HG03025 (cell line): Measurements from ENCODE around the gene VRK2.

ENCODE experiments used
- ATAC-seq: cut with Tn5 transposase; IDR thresholded peaks from one replicate; pipeline ENCODE4 v1.9.1; 2021; ENCODE audit warnings: mild to moderate bottlenecking, moderate library complexity; ENCODE audit not compliant: unreplicated experiment, low FRiP score

VRK2 gene

DNA sequence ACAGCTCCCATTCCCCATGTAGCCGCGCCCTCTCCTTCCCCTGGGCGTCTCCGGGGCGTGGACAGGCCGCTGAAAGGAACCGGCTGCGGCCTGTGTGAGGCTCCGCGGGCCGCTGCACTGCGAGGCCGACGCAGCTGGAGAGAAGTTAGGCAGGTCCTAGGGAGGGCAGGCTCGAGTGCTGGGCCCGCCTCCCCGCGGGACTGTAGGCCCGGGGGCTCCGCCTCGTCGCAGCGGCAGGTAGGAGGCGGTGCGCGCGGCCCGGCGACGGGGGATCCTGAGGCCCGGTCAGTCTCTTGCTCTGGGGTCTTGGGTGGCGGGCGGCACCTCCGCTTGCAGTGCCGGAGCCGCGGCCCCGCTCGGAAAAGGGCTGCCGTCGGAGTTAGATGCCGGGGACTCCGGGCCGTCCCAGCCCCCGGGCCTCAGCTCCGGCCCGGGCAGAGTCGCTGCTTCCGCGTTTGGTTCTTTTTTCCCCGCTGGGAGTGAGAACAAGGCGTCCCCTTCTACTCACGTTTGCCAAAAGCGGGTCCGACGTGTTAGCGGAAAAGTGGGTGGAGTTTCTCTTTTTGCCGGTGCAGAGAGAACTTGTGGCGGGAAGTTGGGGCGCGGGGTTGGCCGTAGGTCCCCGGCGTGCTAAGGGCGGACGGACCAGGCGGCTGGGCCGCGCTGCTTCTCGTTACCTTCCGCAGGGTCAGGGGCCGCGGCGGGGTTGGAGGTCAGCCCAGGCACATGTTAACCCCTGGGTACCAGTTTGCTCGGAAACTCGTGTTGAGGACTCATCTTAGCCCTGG, at the start of gene VRK2:
TSS of gene VRK2 (plus strand) at position 222 of the 788 bp plus-strand sequence. CDS start 2,026 bp downstream, outside the sequence.
- peak; percentile 93 for ATAC-seq

DNA sequence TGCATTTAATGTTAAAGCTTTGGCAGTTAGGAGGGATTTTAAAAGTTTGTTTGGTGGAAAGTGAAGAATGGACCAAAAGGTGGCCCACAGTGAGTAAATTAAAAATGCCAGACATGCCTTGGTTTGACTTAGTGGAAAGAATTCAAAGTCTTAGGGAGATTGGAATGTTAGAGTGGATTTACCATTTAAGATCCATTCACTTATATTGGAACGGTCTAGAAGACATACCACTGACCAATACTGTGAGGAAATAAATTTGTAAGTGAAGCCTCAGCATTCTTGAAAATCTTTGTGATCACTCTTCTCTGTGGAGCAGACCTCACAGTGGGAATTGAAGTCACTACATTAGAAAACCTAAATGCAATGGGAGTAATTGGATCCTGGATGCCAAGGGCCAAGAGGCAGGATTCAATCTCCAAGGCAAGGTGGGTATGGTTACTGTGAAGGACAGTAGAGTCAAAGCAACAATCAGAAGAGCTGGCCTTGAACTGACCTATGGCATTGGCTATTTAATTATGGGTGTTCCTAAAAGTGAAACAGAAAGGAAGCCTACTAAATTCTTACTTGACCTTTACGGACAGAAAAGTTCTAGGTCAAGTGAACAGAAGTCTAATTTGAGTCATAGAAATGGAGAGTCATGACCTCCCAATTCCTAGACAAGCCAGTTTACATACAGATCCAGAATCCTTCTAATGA, 40.2 kb upstream of the VRK2 start:
- ATAC-seq: peak; percentile 37

DNA sequence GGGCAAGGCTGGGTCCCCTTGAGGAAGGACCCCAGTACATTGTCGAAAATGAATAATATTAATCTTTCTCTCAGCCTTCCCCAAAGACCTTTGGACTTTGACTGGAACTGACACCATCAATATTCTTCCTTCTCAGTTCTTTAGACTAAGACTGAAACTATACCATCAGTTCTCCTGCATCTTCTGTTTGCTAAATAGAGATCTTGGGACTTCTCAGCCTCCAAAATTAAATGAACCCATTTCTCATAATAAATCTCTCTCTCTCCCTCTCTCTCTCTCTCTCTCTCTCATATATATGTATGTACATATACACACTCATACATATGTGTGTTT, 39.7 kb upstream of the VRK2 start:
- peak; percentile 20 for ATAC-seq

DNA sequence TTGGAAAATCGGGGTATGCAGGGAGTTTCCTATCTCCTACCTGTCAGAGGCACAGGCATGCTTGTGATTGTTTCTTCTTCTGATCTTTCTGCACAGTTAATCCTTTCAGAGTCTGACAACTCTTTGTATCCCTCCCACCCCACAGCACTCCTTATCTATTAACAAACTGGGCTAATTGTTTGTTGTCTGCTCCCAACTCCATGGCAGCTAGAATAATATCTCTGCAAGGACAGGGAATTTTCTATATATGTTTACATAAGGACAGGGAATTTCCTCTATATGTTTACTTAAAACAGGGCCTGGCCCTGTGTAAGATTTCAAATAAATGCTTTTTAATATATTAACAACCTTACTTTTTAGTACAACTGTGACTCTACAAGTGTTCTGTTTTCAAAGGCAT, 36.0 kb upstream of the VRK2 start:
- ATAC-seq: no peak

DNA sequence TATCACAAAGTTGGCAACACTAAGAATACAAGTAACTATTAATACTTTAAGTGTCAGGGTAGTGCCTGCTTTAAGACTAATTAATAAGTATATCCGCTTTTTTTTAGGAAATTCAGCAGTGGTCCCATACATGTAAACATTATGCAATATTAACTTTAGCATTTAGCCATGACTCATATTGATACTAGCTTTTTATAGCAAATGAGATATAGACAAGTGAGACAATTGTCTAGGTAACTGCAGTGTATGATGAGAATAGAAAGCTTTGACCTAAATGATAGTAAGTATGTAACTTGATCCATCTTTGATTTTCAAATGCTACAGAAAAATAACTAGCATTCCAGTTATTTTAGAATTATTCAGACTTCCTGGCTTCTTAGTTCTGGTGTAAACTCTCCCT, 27.4 kb upstream of the VRK2 start:
- no peak for ATAC-seq

DNA sequence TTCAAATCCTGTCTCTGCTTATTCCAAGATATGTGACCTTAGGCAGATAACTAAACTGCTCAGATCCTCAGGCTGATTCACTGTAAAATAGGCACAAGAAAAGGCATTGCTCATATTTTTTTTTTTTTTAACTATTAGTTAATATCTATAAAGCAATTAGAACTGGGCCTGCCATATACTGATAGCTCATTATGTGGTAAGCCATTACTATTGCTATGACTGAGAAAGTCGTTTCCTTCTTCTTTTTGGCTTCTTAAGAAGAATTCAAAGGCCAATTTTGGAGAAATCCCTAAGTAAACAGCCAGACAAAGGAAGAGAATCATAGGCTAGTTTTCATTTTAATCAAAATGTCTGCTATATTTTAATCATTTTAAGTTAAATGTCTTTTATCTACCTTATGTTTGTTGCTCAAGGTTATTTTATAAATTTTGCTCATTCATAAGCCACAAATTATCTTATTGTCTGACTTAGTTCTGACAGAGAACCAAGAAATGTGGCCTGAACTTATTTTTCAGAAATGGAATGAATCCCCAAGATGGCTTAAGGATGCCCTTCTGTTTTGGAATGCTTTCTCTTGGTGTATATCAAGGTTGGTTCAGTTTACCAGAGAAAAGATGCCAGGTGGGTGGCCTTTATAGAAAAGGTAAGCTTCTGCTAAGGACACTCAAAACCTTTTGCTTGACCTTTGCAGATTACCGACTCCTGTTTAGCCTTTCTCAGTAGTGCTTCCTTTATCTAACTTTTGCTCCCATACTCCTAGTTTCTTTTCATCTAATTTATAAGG, 21.3 kb upstream of the VRK2 start:
- ATAC-seq: no peak

DNA sequence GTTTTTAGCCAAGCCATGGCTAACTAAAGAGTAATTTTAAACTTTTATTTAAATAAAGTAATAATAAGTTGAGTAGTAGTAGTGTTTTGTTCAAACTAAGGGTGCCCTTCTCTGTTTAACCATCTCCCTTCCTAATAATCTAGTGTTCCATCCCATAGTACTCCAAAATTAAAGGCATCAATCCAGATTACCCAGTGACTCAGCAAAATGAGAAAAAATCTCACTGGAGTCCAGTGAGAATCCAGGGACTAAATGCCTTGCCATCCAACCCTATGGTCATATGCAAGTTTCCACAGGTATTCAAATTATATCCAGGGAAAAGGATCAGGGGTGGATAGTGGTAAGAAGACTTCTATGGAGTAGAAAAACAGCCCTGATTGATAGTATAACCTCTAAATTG, 19.6 kb upstream of the VRK2 start:
- ATAC-seq: no peak

DNA sequence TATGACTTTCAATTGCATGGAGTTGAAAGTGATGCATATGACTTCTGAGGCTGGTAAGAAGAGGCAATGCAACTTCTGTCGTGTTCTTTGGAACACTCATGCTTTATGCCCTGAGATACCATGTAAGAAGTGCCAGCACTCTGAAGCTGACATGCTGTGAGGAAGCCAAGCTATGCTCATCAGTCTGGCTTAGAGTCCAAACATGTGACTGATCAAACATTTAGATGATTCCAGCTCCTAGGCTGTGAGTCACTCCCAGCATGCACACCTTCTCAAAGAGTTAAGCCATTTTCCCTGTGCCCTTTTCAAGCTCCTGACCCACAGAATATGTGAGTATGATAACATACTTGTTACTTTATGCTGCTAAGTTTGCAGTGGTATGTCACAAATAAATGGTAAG, 15.8 kb upstream of the VRK2 start:
- ATAC-seq: no peak

DNA sequence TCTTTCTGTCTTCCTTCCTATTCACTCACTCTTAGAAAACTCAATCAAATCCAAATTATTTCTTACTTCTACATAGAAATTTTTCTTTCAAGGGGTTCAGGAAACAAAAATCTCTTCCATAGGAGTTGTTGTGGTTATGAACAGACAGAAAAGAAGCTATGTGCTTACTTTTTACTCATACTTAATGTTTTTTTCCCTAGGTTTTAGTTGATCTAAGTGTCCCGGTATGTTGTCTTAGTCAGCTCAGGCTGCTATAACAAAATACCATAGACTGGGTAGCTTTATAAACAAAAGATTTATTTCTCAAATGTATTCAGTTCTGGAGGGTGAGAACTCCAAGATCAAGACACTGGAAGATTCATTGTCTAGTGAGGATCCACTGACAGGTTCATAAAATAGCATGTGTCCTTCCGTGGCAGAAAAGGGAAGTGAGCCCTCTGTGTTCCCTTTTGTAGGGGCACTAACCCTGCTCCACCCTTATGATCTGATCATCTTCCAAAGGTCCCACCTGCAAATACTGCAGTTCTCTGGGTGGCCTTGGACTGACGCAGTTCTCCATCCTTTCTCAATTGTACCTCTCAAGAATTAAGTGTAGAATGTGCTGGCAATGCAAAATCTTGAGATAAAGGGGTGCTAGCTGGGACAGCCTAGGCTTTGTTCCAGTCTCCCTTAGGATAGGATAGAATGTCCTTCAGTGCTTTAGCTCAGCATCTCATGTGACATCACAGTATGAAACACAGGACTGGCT, 14.4 kb upstream of the VRK2 start:
- peak; percentile 82 for ATAC-seq

DNA sequence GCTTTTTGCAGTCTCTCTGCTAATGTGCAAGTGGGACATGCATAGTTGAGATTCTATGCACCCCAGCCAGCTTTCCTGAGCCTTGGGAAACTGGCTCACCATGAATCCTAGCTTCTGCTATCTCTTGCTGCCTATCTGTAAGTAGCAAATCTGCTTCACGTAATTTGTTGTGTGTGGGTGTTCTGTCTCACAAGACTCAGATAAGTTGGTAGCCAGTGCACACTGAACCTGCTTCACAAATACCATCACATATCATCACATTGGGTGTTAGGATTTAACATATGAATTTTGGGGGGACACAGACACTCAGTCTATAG, 13.9 kb upstream of the VRK2 start:
- peak; percentile 18 for ATAC-seq

DNA sequence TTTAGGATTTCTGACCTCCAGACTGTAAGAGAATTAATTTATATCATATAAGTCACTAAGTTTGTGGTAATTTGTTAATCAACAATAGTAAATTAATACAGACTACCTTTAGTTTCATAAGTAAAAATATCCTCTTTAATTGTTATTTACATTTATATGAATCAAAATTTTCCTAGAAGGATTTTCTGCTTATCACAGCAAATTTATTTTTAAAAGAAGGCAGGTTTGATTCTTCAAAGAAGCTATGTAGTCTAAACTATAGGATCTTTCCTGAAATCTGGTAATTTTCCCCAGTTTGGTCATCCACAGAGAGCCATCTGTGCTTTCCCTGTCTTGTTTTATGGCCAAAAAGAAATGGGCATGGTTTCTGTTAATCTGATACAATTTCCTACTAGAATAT, 13.1 kb upstream of the VRK2 start:
- ATAC-seq: no peak

DNA sequence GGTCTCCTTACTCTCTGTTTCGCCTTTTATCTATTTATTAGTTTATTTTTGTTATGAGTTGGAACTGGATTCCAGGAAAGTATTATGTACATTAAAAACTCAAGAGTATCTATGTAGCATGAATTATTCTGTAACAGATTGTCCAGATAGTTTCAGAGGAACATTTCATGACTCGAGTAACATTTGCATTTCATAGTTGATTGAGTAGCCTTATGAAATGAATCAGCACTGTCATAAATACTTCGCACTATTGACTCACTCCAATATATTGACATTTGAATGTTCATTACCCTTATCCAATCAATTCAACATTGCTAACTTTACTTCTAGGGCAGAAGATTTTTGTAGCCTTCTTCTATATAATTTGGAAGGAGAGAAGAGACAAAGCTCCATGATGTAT, 11.3 kb upstream of the VRK2 start:
- peak; percentile 54 for ATAC-seq

DNA sequence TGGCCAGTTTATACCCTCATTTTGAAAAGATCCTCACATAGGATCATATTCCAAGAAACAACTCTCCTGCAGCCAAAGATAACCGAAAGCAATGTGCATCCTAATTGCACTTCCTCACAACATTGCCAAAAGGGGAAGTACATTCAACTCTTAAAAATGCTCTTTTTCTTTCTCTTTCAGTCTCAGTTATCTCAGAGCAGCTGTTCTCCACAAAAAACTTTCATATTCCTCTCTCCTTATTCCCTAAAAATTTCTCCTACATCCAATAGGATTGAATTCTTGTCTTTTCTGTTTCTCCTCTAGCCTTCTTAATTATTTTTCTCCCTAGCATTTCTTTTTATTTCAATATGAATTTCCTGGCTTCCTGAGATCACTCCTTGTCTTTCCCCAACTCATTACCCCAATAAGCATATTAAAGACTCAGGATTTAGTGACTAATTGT, 7.4 kb upstream of the VRK2 start:
- ATAC-seq: peak; percentile 73

DNA sequence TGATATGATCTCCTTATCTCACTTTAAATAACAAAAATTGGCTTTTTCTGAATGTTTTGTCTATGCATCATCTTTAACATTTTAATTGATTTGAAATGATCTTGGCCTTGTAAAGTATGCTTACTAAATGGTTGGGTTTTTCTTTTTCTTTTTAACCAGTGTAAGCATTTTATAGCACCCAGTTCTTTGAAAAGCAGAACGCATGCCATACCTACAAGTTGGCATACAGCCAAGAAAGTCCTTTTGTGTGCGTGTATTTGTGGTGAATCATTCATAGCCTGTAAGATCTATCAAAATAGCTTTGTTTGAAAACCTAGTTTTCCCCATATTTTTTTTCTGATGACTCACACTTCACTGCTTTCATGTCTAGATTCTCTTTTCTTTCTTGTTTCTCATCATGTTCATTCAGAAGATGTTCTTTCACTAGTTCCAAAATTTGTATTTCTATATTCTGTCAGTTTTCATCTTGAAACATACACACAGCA, 4.1 kb upstream of the VRK2 start:
- no peak for ATAC-seq

DNA sequence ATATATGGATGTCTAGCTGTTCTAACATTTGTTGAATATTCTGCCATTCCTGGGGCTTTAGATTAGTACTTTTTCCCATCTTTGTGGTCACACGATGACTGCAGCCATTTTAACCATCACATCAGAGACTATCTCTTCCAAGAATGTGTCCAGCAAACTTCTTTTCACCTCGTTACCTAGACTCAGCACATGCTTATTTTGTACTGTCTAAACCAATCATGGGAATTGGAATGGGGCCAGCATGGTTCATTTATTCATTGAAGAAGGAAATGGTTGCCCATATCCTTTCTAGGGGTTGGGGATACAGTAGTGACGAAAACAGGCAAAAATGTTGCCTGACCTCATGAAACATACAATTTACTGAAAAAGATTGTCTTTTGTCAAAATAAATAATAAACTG, 2.5 kb upstream of the VRK2 start:
- no peak for ATAC-seq

DNA sequence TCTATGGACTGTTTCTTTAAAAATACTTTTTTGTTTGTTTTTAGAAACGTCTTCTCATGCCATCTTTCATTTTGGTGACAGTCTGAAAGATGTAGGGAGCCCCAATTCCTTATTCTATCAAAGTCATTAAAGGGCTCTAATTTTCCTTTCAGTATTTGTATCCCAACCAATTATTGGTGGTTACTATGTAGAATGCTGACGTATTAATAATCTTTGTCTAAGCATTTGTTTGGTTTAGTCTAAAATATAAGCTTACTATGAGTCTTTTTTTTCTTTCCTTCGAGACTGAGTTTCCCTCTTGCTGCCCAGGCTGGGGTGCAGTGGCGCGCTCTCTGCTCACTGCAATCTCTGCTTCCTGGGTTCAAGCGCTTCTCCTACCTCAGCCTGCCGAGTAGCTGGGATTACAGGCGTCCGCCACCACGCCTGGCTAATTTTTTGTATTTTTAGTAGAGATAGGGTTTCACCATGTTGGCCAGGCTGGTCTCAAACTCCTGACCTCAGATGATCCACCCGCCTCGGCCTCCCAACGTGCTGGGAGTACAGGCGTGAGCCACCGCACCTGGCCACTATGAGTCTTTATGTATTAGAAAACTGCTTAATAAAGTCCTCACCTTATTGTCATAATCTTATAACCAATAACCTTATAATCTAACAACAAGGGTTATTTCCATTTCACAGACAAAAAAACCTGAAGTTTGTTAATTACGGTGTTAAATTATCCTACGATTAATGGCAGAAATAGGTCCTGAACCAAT, 849 bp upstream of the VRK2 start:
- ATAC-seq: no peak

DNA sequence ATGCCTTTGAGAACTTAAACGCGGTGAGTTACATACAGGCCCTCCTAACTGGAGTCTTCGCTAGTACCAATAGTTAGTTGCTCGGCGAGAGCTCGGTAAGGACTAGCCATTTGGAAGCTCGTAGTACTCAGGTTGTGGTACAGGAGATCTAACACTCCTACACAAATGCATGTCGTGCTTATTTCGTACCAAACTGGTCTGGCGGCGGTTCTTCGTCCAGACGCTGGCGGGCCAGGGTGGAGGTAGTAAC, 346 bp upstream of the VRK2 start:
- ATAC-seq: peak; percentile 31

DNA sequence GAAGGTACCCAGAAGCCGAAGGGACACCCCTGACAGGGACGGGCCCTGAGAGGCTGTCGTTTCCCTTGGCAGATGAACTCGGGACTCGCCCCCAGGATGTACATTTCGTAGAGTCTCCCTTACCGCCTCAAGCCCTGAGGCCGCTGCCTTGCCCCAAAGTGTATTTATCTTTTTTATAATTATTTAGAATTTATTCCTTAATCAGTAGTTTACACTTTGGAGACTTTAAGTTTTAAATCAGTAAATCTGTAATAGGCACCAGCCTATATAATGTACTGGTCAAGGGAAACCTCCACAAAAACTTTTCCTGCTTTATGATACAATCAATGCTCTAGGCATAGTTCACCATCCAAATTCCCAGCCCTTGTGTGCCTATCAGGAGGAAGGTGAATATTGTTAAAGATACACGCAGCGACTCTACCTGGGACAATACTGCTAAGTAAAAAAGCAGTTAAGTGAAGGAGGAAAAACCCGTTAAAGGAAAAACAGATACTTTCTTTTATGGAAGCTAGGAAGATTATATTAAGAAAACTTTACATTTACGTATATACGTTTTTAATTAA, 848 bp downstream of the VRK2 start:
- peak; percentile 30 for ATAC-seq

DNA sequence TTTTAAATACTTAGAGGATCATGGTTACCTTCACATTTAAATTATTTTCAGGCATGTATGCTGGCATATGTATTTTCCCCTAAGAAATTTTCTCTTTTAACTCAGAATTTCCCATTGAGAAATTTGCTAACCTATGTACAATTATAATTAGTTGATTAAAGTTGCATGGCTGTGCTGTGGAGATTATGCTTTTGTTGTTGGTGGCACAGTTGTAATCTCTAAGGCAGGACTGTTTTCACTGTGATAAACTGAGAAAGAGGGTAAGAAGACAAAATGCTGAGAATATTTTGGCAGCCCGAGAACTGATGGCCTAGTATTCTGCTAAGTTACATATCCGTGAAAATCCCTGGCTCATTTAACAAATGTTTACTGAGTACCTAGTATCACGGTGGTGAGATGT, 1.4 kb downstream of the VRK2 start:
- ATAC-seq: no peak

DNA sequence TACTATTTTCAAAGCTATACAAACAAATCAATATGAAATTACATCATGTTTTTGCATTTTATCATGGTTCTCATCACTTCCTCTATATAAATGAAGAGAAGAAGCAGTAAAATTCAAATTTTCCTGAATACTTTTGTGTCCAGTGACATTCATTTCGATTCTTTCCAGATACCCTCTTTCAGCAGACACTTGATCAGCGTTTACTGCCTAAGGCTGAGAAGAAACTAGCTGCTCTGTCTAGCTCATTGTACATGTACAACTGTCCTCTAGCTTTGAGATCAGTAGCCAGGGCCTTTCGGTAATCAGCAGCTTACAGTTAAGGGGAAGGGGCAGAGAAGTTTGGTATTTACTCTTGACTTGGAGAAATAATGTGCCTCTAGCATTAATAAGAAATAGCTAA, 4.8 kb downstream of the VRK2 start:
- no peak for ATAC-seq
